ENCODE measurements around the gene COA1.
"Not testable (repeated sequence)": the region's sequence is repeated elsewhere in the genome, so short reads cannot be mapped to it uniquely, and the experiment has no call there.

DNA sequence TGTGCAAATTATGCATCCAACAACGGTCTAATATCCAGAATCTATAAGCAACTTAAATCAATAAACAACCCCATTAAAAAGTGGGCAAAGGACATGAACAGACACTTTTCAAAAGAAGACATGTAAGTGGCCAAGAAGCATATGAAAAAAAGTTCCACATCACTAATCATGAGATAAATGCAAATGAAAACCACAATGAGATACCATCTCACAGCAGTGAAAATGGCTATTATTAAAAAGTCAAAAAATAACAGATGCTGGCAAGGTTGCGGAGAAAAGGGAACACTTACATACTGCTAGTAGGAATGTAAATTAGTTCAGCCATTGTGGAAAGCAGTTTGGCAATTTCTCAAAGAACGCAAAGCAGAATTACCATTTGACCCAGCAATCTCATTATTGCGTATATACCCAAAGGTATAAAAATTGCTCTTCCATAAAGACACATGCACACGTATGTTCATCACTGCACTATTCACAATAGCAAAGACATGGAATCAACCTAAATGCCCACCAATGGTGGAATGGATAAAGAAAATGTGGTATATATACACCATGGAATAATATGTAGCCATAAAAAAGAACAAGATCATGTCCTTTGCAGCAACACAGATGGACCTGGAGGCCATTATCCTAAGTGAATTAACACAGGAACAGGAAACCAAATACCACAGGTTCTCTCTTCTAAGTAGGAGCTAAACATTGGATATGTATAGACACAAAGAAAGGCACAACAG is 55.9 kb downstream of the COA1 start:
- TF ChIP-seq, protein P1, sequence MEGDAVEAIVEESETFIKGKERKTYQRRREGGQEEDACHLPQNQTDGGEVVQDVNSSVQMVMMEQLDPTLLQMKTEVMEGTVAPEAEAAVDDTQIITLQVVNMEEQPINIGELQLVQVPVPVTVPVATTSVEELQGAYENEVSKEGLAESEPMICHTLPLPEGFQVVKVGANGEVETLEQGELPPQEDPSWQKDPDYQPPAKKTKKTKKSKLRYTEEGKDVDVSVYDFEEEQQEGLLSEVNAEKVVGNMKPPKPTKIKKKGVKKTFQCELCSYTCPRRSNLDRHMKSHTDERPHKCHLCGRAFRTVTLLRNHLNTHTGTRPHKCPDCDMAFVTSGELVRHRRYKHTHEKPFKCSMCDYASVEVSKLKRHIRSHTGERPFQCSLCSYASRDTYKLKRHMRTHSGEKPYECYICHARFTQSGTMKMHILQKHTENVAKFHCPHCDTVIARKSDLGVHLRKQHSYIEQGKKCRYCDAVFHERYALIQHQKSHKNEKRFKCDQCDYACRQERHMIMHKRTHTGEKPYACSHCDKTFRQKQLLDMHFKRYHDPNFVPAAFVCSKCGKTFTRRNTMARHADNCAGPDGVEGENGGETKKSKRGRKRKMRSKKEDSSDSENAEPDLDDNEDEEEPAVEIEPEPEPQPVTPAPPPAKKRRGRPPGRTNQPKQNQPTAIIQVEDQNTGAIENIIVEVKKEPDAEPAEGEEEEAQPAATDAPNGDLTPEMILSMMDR (IDR thresholded peaks at IDR 0.05) = not testable (repeated sequence)
- not testable (repeated sequence) for TF ChIP-seq EZH2 (IDR thresholded peaks at IDR 0.05)
